NCI-H446 (cell line): ENCODE data around the gene MYO15B.

ENCODE experiments used
- DNase-seq, 2 experiments: peaks; one replicate each; lab custom pipeline; 2025; lab: John Stamatoyannopoulos, UW

MYO15B gene

DNA sequence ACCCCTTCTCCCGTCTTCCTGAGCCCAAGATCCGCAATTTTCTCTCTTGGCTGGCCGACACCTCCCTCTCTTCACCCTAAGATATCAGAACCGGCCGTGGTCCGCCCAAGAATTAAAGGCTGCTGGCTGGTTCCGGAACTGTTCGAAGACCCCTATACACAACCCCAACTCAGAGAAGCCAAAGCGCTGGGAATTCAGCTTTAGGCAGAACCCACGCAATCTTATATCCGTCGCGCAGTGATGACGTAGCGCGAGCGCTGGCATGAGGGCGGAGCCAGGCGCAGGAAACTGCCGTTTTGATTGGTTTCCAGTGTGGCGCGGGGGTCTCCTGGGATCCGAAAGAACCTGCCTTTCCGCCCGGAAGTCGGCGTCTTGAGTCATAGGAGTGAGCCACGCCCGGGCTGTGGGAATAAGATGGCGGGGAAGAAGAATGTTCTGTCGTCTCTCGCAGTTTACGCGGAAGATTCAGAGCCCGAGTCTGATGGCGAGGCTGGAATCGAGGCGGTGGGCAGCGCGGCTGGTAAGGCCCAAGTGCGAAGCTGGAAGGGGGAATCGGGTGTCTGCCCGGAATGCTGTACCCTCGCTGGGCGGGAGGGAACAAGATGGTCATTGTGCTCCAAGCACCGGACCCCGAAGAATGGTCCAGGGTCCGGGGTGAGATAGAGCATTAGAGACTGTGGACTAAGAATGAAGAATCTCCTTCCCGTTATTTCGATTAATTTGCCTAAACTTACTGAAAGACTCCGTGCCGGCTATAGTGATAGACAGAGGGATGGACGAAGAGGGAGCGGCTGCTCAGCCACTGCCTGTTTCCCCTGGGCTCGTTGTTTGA, 79.6 kb downstream of the MYO15B start, which contains the start of the genes RECQL5 and SAP30BP:
RECQL5 (minus strand) TSS at position 196 of the 832 bp plus-strand sequence. CDS start 597 bp downstream, outside the sequence.
SAP30BP (plus strand) TSS at position 380 of the 832 bp plus-strand sequence; CDS start at position 415, 35 bp downstream.
- peak; percentile 98 to 99 for DNase-seq

DNA sequence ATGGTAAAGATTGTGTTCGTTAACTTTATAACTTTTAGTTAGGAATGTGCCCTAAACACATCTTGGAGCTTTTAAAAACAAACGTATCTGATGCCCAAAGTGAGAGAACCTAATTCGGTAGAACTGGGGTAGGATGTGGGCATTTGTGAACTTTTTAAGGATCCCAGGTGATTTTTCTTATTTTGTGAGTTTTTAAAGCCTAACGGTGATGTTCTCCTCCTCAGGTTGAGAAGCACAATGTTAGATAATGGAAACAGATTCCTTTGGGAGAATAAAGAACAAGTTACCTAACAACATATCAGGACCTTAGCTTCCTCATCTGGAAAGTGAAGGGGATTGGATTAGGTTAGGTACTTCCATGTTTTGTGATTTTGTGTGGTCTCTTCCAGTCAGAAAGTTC, 80.2 kb downstream of the MYO15B start:
- DNase-seq = no peak

DNA sequence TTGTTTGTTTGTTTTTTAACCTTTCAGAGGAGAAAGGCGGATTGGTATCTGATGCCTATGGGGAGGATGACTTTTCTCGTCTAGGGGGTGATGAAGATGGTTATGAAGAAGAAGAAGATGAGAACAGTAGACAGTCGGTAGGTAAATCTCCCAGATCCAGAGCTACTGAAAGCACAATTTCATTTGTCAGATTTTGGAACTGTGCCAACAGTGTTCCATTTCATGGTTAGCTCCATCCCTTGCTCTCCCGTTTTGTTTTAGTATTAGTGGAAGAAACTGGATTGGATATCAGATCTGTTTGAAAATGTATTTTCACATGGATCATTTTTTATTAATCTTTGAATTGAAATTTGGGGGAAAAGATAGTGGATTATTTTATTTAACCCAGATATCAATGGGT, 80.9 kb downstream of the MYO15B start:
- DNase-seq = peak in 1 of 2 experiments; percentile 8

DNA sequence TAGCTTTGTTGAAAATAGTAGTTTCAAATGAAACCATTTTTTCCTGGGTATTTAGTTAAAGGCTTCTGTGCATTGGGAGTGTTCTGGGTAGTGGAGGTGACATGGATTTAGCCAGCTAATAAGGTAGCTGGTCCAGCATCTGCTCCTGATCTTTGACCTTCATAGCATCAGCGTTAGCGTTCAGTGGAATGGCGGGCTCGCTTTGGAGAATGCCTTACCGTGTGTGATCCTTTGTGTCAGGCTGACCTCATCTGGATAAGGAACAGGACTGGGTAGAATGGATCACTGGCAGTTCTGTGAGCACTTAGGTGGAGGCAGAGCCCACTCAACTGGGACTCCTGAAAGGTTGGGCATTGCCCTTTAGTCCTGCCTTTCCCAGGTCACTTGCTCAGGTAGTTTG, 83.3 kb downstream of the MYO15B start:
- DNase-seq = no peak

DNA sequence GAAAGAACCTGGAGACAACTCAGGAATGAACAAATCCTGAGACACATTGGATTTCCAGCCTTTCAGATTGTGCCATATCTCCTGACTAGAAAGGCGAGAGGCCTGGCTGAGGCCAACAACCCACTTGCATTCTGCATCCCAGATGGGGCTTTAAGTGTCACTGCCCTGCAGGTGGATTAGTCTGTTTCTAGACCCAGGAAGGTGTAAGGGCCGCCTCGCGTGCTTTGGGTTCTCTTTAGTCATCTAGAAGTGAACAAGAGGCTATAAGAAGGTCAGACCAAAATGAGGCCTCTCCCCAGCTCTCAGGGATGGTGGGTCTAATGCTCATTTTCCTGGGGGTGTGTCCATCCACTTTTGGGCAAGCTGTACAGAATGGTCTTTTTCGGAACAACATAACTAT, 84.4 kb downstream of the MYO15B start:
- no peak for DNase-seq

DNA sequence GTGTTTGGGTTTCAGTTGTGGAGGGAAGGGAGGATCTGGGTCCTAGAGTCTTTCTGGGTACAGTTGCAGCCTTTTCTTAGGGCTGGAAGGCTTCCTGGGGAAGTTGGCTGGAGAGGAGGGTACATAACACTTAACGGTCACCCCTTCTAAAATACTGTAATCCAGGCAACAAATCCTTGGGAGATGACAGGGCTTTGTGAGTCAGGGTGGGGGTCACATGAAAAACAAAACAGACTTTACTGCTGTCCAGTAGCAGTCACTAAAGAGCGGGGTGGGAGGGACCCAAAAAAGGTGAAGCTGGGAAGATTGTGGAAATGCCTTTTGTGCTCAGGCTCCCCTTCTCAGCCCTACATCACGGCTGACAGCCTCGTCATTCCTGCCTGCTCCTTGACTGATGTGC, 85.9 kb downstream of the MYO15B start:
- no peak for DNase-seq
